22Rv1 (cell line): ENCODE results near the gene ITGB7.
"Not testable (repeated sequence)": the region's sequence is repeated elsewhere in the genome, so short reads cannot be mapped to it uniquely, and the experiment has no call there.

Source experiments
- H3K27ac ChIP-seq: fragments of 450-650 bp; 2 replicates; pipeline ENCODE4 v1.5.1; 2017
- ZFX ChIP-seq: fragments of 450-650 bp; IDR thresholded peaks from 2 replicates; pipeline ENCODE4 v1.6.1; 2017; ENCODE audit warnings: antibody characterized with exemption, borderline replicate concordance
- TF ChIP-seq, protein P1 (sequence below): fragments of 450-650 bp; IDR thresholded peaks from 2 replicates; pipeline ENCODE4 v1.5.1; 2017; ENCODE audit warnings: mild to moderate bottlenecking

ITGB7 gene

DNA sequence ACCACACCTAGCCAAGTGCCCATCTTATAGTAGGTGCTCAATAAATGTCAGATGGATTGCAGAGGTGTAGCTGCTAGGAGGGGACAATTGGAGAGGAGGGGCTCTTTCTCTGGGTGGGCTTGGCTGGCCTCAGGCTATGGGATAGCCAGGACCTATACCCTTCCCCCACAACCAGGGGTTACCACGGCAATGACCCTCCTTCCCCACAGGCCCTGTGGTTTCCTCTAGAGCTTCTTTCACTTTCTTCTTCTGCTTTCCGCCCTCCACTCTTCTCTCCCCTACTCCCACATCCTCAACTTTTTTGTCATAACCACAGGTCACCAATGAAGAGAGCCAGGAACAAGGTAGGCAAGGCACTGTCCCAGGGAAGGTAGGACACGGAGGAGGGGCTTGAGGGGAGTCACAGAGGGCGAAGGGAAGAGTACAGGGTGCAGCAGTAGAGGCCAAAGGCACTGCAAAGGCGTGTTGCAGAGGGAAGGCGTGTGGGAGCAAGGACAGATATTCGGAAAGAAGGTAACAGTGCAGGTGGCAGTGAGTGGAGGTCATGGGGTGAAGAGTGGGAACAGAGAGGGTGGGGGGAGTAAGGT, 1.9 kb upstream of the ITGB7 start:
- TF ChIP-seq, protein P1, sequence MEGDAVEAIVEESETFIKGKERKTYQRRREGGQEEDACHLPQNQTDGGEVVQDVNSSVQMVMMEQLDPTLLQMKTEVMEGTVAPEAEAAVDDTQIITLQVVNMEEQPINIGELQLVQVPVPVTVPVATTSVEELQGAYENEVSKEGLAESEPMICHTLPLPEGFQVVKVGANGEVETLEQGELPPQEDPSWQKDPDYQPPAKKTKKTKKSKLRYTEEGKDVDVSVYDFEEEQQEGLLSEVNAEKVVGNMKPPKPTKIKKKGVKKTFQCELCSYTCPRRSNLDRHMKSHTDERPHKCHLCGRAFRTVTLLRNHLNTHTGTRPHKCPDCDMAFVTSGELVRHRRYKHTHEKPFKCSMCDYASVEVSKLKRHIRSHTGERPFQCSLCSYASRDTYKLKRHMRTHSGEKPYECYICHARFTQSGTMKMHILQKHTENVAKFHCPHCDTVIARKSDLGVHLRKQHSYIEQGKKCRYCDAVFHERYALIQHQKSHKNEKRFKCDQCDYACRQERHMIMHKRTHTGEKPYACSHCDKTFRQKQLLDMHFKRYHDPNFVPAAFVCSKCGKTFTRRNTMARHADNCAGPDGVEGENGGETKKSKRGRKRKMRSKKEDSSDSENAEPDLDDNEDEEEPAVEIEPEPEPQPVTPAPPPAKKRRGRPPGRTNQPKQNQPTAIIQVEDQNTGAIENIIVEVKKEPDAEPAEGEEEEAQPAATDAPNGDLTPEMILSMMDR: no peak
- no peak overlapping the region for H3K27ac ChIP-seq

DNA sequence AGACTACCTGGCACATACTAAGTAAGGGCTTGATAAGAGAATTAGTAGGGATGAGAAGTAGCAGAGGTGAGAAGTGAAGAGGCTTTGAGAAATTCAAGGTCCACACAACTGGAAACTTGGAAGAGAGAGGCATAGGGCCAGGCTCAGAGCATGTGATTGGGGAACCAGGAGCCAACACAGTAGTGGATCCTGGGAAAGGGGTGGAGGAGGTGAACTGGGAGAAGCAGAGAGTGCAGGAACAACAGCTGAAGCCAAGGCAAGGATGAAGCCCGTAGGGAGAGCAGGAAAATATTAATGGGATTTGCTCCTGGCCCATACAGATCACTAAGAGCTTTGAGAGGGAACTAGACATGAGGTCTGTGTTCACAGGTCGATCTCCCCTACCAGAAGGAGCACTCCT, 1.4 kb upstream of the ITGB7 start:
- H3K27ac ChIP-seq: no peak overlapping the region
- TF ChIP-seq ZFX: no peak
- TF ChIP-seq, protein P1: no peak

DNA sequence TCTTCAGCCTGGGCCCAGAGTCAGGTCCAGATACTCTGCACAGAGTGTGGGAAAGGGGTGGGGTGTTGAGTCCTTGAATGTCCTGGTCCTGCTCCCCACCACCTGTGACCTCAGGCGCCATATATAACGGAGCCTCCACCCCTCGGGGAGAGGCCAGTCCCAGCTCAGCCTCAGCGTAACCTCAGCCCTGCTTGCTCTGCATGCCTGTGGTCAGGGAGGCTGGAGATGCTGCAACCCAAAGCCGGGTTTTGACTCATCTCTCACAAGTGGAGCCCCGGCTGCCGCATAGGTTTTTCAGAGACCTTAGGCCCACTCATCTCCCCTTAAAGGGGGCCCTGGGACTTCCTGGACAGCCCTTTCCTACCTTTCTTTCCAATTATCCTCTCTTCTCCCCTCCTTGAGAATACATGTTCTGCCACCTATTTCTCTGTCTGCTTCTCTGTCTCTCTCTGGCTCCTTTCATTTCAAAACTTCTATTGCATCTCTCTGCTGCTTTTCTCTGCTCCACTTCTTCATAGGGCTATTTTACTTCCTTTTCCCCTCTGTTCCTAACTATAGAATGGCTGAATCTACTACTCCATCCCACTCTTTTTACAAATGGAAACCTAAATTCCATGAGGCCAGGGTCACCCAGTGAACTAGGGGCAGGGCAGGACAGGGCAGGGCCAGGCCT, 1.2 kb downstream of the ITGB7 start:
- TF ChIP-seq ZFX: no peak
- TF ChIP-seq, protein P1: no peak

DNA sequence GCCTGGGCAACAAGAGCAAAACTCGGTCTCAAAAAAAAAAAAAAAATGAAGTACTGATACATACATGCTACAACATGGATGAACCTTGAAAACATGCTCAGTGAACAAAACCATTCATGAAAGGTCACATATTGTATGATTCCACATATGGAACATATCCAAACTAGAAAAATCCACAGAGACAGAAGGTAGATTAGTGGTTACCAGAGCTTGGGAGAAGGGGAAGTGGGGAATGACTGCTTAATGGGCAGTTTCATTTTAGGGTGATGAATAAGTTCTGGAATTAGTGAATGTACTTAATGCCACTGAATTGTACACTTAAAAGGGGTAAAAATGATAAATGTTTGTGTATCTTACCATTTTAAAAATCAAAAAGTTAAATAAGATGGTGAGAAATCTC, 2.7 kb downstream of the ITGB7 start:
- TF ChIP-seq, protein P1: no peak
- no peak for TF ChIP-seq ZFX
- no peak overlapping the region for H3K27ac ChIP-seq

More for the DNA sequence above, 1.2 kb downstream of the ITGB7 start:
- no peak overlapping the region for H3K27ac ChIP-seq

DNA sequence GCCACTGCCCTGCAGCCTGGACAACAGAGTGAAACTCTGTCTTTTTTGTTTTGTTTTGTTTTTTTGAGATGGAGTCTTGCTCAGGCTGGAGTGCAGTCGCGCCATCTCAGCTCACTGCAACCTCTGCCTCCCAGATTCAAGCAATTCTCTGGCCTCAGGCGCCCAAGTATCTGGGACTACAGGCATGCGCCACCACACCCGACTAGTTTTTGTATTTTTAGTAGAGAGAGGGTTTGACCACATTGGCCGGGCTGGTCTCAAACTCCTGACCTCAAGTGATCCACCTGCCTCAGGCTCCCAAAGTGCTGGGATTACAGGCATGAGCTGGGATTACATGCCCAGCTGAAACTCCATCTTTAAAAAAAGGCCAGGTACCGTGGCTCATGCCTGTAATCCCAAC, 4.7 kb downstream of the ITGB7 start:
- not testable (repeated sequence) for H3K27ac ChIP-seq

DNA sequence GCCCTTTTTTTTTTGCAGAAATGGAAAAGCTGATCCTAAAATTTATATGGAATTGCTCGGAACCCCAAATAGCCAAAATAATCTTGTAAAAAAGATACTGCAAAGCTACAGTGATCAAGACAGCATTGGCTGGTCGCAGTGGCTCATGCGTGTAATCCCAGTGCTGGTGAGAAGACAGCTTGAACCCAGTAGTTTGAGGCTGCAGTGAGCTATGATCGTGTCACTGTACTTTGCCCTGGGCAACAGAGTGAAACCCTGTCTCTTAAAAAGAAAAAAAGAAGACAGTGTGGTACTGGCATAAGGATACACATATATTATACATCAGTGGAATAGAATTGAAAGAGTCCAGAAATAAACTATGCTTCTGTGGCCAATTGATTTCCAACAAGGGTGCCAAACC, 5.4 kb downstream of the ITGB7 start:
- TF ChIP-seq, protein P1: no peak
- TF ChIP-seq ZFX: no peak
- H3K27ac ChIP-seq: no peak overlapping the region

GRCh38 chr12:53201177-53201541, 5.9 kb downstream of the ITGB7 start:
- TF ChIP-seq, protein P1: no peak
- no peak for TF ChIP-seq ZFX

More at GRCh38 chr12:53201177-53201541, 5.9 kb downstream of the ITGB7 start:
- H3K27ac ChIP-seq: no peak overlapping the region
